GM10847 (cell line): ENCODE results near the gene ACAT2.
A peak's percentile ranks its signal among the peaks of the same experiment; 100 is the strongest.

ENCODE experiments used
- POLR2A ChIP-seq: IDR thresholded peaks from 2 replicates; pipeline ENCODE4 v1.6.1; 2011; ENCODE audit not compliant: insufficient read length; ENCODE audit errors: extremely low read depth

ACAT2 gene

GRCh38 chr6:159759645-159760044 lies 2.2 kb upstream of the ACAT2 start:
- no peak for TF ChIP-seq POLR2A

DNA sequence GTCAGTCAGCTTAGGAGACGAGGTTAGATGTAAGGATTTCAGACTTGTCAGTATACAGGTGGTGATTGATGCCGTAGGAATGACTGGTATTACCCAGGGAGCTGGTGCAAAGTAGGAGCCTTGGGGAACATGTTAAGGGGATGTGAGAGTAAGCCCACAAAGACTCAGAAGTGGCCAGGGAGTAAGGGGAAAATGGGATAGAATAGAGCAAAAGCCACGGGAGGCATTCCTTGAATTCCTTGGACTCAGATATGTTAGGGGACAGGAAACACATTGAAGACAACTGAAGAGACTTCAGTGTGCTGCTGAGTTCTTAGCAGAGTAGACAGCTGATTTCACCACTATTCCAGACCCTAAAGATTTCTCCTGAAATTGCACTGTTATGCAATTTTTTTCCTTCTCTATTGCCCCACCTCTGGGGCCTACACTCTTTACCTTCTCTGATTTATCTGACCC lies 1.2 kb upstream of the ACAT2 start:
- no peak for TF ChIP-seq POLR2A

DNA sequence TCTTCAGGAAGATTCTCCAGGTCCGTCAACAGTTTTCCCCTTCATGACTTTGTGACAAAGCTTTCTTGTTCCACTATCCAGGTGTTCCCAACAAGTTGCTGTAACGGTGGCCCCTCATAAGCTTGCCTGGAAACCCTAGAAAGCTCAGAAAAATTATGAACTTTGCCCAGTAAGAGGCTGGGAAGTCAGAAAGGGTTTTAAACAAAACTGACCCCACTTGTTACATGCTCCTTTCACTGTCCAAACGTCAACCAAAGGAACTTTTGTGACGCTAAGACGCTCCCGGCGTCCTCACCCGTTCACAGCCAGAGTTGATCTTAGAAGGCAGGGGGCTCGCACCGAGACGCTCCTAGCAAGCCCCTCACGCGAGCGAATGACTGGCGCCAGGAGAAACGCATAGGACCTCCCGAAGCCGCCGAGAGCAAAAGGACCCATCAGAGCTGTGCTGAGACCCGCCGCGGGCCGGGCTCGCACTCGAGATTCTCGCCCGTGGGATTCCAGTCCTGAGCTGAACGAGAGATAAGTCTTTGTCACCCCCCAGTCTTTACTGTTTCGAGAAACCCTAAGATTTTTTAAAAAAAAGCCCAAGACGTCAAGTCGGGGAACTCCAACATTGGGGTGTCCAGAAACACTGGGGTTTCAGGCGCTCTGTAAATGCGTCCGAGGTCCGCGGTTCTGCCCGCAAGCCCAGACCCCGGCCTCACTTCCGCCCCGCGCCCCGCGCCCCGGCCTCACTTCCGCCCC lies 544 bp upstream of the ACAT2 start:
- TF ChIP-seq POLR2A, result no peak

- no peak for TF ChIP-seq POLR2A
Measured at GRCh38 chr6:159762681-159763293, 942 bp downstream of the ACAT2 start.

GRCh38 chr6:159766906-159767305 lies 5.1 kb downstream of the ACAT2 start:
- no peak for TF ChIP-seq POLR2A

DNA sequence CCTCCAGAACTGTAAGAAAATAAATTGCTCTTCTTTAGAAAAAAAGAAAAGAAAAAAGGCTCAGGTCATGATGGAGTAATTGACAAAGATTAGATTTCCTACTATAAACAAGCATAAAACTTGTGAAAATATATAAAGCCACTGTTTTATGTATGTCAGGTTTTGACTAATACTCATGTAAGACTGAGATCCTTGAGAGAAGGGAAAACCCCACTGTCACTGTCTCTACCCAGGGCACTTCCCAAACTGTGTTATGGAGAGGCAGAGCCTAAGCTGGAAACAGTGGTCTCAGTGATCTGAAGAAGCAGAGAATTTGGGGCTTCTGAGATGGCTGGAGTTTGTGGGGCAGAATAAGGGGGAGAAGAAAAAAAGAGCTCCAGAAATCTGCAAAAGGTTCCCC lies 7.6 kb downstream of the ACAT2 start:
- no peak for TF ChIP-seq POLR2A

GRCh38 chr6:159772196-159772595 lies 10.4 kb downstream of the ACAT2 start:
- TF ChIP-seq POLR2A, result no peak

DNA sequence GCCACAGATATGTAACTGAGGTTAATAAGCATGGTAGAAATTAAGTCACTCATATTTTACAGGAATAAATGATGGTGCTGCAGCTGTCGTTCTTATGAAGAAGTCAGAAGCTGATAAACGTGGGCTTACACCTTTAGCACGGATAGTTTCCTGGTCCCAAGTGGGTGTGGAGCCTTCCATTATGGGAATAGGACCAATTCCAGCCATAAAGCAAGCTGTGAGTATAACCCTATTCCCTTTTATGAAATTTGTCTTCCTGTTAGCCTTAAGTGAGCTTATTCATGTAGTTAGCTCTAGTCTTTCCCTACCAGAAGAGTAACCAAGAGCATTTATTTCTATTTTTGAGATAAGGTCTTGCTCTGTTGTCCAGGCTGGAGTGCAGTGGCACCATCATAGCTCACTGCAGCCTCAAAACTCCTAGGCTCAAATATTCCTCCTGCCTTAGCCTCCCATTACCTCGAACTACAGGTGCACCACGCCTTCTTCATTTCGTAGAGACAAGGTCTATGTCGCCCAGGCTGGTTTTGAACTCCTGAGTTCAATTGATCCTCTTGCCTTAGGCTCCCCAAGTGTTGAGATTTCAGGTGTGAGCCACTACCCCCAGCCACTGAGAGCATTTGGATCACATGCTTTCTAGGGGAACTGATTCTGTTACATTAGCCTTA lies 15.5 kb downstream of the ACAT2 start:
- TF ChIP-seq POLR2A, result no peak

- TF ChIP-seq POLR2A, result no peak
Measured at GRCh38 chr6:159778131-159778530, 16.3 kb downstream of the ACAT2 start.

DNA sequence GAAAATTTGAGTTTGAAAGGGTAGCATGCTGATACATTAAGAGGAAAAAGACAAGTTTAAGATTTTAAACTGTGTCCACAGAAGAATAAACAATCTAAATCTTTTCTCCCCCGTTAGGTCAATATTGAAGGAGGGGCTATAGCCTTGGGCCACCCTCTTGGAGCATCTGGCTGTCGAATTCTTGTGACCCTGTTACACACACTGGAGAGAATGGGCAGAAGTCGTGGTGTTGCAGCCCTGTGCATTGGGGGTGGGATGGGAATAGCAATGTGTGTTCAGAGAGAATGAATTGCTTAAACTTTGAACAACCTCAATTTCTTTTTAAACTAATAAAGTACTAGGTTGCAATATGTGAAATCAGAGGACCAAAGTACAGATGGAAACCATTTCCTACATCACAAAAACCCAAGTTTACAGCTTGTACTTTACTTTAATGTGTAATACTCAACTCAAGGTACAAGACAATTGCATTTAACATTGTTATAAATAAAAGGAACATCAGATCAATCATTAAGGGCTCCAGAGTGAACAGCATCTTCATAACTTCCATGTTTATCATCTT lies 16.8 kb downstream of the ACAT2 start:
- no peak for TF ChIP-seq POLR2A

DNA sequence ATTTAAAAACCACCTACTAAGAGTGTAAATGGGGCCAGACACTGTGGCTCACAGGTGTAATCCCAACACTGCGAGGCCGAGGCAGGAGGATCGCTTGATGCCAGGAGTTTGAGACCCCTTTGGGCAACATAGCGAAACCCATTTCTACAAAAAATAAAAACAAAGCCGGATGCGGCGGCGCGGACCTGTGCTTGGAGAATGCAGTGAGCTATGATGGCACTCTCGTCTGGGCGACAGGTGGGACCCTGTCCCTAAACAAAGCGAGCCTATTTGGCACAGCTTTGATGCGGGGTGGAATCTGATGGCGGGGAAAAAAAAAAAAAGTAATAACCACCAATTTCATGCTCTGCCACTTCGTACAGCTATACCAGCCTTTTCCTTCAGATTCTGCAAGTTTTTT lies 26.4 kb downstream of the ACAT2 start:
- TF ChIP-seq POLR2A, result no peak

DNA sequence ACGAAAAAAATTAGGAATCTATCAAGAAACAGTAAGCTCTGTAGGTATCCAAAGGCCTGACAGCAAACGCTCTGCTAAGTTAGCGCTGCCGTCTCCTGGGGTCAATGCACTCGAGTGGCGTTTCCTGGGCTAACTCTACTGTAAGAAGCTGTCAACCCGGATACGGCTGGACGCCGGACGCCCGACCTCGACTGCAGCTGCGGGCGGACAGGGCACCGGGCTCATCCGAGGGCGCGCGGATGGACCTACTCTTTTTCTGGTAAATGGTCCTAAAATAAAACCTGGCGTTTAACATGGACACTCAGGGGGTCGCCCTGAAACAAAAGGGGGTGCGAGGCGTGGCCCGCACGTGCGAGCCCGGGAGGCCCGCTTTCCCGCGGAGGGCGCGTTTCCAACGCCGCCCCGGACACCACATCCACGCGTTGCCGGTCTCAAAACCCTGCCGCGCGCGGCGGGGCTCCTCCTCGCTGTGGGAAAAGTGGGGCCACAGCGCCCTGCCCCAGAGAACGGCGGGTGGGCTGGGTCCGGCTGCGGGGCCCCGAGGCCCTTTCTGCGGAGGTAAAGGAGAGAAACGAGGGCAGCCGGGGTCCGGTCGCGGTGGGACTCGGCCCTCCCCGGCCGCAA lies 27.0 kb downstream of the ACAT2 start:
- no peak for TF ChIP-seq POLR2A

DNA sequence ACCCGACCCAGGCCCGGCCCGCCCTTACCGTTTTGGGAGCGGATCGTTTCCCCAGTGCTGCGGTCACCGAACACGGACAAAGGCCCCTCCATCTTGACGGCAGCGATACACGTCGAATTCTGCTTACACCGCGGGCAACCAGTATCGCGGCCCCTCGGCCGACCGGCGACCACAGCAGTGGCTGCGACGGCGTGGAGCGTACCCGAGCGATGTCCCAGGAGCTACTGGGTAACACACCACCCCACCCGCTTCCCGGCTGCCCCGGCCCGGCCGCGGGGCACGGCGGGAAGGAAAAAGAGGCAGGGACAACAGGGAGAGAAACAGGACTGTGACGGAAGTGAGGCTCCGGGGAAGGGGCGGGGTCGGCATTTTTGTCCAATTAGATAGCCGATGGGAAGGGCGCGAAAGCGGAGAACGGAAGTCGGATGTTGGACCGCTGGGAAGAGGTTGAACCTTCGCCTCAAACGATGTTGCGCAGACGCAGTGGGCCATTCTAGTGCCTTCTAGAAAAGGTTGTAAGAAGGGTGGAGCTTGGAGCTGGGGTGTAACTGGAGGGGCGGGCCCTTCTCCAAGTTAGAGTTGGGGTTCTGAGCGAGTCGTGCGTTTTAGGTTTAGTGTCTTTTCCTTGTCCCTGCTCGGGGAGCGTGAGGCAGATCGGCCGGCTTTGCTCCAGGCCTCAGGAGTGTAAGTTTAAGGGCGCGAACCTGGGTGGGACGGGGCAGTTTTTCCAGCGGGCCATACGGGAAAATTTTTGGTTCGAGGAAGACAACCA lies 27.7 kb downstream of the ACAT2 start, which contains the start of gene TCP1:
TSS of gene TCP1 (minus strand) at position 226 of the 772 bp plus-strand sequence. CDS start at position 92, 134 bp downstream.
- TF ChIP-seq POLR2A, result peak; percentile 93

GRCh38 chr6:159790149-159790955 lies 28.5 kb downstream of the ACAT2 start, which contains the start of gene MRPL18:
MRPL18 (plus strand) TSS chr6:159790467; CDS start chr6:159790588, 121 bp downstream.
- peak; percentile 50 for TF ChIP-seq POLR2A
